NCI-H2196 treated with DMSO at 0.1 percent for 48 hours (cell line): ENCODE measurements around the gene ACSM6.
A peak's percentile ranks its signal among the peaks of the same experiment; 100 is the strongest.

Experiments
- DNase-seq: peaks from one replicate; lab custom pipeline; 2025; ENCODE audit not compliant: unreplicated experiment; lab: John Stamatoyannopoulos, UW

Gene ACSM6

DNA sequence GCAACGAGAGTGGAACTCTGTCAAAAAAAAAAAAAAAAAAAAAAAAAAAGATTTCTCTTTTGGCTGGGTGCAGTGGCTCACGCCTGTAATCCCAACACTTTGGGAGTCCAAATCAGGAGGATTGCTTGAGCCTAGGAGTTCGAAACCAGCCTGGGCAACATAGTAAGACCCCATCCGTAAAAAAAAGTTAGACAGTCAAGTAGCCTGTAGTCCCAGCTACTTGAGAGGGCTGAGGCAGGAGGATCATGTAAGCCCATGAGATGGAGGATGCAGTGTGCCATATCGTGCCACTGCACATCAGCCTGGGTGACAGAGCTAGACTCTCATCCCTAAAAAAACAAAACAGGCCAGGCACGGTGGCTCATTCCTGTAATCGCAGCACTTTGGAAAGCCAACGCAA lies 71.5 kb downstream of the ACSM6 start:
- no peak for DNase-seq

DNA sequence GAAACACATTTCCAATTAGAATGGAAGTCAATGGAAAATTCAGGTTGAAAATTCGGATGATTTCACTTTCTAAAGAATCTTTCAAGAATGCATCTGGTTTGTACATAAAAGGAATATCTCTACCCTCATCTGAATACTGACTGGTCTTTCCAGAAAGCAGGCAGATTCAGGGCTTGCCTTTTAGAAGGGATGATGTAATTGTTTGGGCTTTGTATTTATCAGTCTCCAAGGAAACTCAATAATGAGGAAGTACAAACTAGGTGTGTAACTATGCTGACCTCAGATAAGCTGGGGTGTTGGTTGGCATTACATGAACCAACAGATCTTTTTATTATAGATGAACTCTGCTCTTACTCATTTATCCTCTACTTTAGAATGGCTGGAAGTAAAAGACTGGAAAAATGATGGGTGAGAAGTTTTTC lies 72.6 kb downstream of the ACSM6 start:
- peak; percentile 65 for DNase-seq

- no peak for DNase-seq
Measured at GRCh38 chr10:95267251-95267650, 73.2 kb downstream of the ACSM6 start.

GRCh38 chr10:95268438-95268837 lies 74.4 kb downstream of the ACSM6 start:
- DNase-seq, result no peak

- no peak for DNase-seq
Measured at GRCh38 chr10:95273393-95274312, 79.6 kb downstream of the ACSM6 start.

DNA sequence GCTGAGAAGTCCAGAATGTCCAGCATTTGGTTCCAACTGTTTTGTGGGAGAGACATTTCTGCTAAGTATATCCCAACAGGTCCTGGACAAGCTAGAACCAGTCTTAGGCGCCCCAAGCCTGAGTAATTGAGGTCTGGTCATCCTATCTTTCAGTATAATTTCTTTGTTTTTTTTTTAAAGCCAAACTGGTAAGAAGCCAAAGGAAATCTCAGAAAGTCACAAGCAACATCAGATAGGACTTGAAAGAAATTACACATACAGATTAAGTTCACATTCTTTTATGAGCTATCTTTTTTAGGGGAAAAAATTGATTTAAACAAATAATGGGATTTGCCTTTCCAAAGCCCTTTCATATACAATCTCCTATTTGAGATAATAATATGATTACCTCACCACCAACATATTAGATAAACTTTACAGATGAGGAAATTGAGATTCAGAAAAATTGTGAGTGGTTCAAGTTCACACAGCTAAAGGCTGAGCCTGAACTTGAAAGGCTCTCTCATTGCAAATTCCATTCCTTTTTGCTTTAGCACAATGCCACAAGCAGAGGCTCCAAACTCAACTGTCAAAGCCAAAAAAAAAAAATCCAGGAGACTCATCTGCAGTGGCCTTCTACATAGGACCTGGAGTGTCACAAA lies 81.8 kb downstream of the ACSM6 start:
- DNase-seq, result no peak

DNA sequence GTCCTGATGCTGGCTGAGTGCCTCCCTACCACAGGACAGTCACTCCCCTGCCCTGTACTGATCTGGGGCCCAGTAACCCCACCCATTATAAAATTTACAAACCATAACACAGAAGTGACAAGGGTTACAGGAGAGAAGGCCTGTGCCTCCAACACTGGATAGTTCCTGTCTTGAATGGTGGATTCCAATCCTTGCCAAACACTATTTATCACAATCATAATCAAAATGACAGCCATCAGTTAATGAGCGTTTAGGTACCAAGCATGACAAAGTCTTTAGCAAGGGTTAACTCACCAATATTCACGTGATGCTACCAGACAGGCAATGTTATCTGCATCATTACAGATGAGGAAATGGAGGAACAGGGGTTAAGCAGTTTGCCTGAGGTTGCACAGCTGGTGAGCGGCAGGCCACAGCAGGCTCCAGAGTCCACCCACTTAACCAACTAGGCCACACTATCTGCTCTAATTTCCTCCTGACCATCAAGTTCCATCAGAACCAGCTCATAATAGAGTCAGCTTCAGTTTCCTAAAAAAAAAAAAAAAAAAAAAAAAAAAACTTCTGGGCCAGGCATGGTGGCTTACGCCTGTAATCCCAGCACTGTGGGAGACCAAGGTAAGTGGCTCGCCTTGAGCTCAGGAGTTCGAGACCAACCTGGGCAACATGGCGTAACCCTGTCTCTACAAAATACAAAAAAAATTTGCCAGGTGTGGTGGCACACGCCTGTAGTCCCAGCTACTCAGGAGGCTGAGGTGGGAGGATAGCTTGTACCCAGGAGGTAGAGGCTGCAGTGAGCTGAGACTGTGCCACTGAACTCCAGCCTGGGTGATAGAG lies 82.5 kb downstream of the ACSM6 start:
- no peak for DNase-seq

DNA sequence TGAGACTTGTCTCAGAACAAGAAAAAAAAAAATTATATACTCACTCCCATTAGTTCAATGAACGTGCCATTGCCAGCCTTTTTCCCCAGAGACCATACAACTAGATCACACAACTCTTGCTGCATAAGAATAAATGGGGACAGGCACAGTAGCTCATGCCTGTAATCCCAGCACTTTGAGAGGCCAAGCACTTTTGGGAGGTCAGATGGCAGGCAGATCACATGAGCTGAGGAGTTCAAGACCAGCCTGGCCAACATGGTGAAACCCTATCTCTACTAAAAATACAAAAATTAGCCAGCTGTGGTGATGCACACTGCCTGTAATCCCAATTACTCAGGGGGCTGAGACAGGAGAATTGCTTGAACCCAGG lies 83.1 kb downstream of the ACSM6 start:
- DNase-seq, result no peak

- DNase-seq, result no peak
Measured at GRCh38 chr10:95277614-95278013, 83.6 kb downstream of the ACSM6 start.
